Skin epidermis (tissue), 12 donors: ENCODE results near the gene TMEM196.
"Not testable (repeated sequence)": the region's sequence is repeated elsewhere in the genome, so short reads cannot be mapped to it uniquely, and the experiment has no call there.

ENCODE experiments used
- H3K27ac ChIP-seq, 21 experiments: fragments of 200-600 bp; sonication (generic) in 11 of 21; one replicate each; pipeline ENCODE4 v1.5.0; 2020; ENCODE audit warnings: mild to moderate bottlenecking in 3 of 21, inconsistent platforms in 2 of 21, moderate library complexity in 2 of 21
- H3K4me3 ChIP-seq, 7 experiments: fragments of 200-600 bp; sonication (generic) in 2 of 7; one replicate each; pipeline ENCODE4 v1.5.0; 2020; ENCODE audit warnings: inconsistent platforms in 2 of 7, mild to moderate bottlenecking in 2 of 7, moderate library complexity in 1 of 7

The TMEM196 gene

GRCh38 chr7:19708397-19709248, 64.8 kb downstream of the TMEM196 start, which contains the start of gene POLR1F:
POLR1F (minus strand) TSS chr7:19709037; CDS start chr7:19709016, 21 bp downstream.
- peak within 1 kb of the TSS; percentile 66 to 96 (median 85) for H3K4me3 ChIP-seq
- peak within 1 kb of the TSS in 20 of 21 experiments; percentile 6 to 92 (median 76) for H3K27ac ChIP-seq

GRCh38 chr7:19707240-19707639, 66.2 kb downstream of the TMEM196 start:
- H3K27ac ChIP-seq: peak overlapping the region in 1 of 21 experiments; percentile 92
- peak overlapping the region in 1 of 7 experiments; percentile 92 for H3K4me3 ChIP-seq

GRCh38 chr7:19705663-19706062, 67.8 kb downstream of the TMEM196 start:
- no peak overlapping the region for H3K4me3 ChIP-seq
- H3K27ac ChIP-seq: no peak overlapping the region

GRCh38 chr7:19701471-19701870, 71.9 kb downstream of the TMEM196 start:
- Histone ChIP-seq H3K27ac (no peak overlapping the region), H3K4me3 (no peak overlapping the region)

- Histone ChIP-seq H3K4me3 (no peak overlapping the region), H3K27ac (no peak overlapping the region)
Observed at GRCh38 chr7:19700936-19701335, 72.5 kb downstream of the TMEM196 start.

GRCh38 chr7:19698331-19698730, 75.1 kb downstream of the TMEM196 start:
- H3K27ac ChIP-seq: no peak overlapping the region
- H3K4me3 ChIP-seq: no peak overlapping the region

GRCh38 chr7:19696926-19697325, 76.5 kb downstream of the TMEM196 start:
- Histone ChIP-seq H3K27ac (no peak overlapping the region), H3K4me3 (no peak overlapping the region)

- Histone ChIP-seq H3K27ac (no peak overlapping the region), H3K4me3 (no peak overlapping the region)
Observed at GRCh38 chr7:19692111-19692828, 81.1 kb downstream of the TMEM196 start.

- H3K27ac ChIP-seq: no peak overlapping the region
- no peak overlapping the region for H3K4me3 ChIP-seq
Observed at GRCh38 chr7:19690736-19691135, 82.7 kb downstream of the TMEM196 start.

GRCh38 chr7:19689130-19689529, 84.3 kb downstream of the TMEM196 start:
- not testable (repeated sequence) for H3K27ac ChIP-seq, H3K4me3 ChIP-seq

GRCh38 chr7:19681596-19681995, 91.8 kb downstream of the TMEM196 start:
- H3K27ac ChIP-seq: no peak overlapping the region
- H3K4me3 ChIP-seq: no peak overlapping the region

- Histone ChIP-seq H3K27ac (no peak overlapping the region), H3K4me3 (no peak overlapping the region)
Observed at GRCh38 chr7:19677180-19677579, 96.2 kb downstream of the TMEM196 start.

- Histone ChIP-seq H3K4me3 (no peak overlapping the region), H3K27ac (no peak overlapping the region)
Observed at GRCh38 chr7:19675816-19676215, 97.6 kb downstream of the TMEM196 start.

GRCh38 chr7:19674266-19674960, 99.0 kb downstream of the TMEM196 start:
- no peak overlapping the region for H3K27ac ChIP-seq
- no peak overlapping the region for H3K4me3 ChIP-seq

GRCh38 chr7:19670806-19671205, 102.6 kb downstream of the TMEM196 start:
- no peak overlapping the region for H3K4me3 ChIP-seq
- H3K27ac ChIP-seq: no peak overlapping the region
